Metanephros (tissue), 1 donor: ENCODE results near the gene TAP2. TPM values are rescaled to one million over a fixed set of nuclear protein-coding genes. Genes with fewer than 3 reads are reported as not detected.

Experiments
- total RNA-seq: library from RNA; depleted of rRNA; stranded (reverse); fragments of >200 nt; gene quantifications from one replicate; pipeline ENCODE4 v1.2.3, GENCODE V29; 2014

Gene TAP2
- 36.3 TPM for total RNA-seq

DNA sequence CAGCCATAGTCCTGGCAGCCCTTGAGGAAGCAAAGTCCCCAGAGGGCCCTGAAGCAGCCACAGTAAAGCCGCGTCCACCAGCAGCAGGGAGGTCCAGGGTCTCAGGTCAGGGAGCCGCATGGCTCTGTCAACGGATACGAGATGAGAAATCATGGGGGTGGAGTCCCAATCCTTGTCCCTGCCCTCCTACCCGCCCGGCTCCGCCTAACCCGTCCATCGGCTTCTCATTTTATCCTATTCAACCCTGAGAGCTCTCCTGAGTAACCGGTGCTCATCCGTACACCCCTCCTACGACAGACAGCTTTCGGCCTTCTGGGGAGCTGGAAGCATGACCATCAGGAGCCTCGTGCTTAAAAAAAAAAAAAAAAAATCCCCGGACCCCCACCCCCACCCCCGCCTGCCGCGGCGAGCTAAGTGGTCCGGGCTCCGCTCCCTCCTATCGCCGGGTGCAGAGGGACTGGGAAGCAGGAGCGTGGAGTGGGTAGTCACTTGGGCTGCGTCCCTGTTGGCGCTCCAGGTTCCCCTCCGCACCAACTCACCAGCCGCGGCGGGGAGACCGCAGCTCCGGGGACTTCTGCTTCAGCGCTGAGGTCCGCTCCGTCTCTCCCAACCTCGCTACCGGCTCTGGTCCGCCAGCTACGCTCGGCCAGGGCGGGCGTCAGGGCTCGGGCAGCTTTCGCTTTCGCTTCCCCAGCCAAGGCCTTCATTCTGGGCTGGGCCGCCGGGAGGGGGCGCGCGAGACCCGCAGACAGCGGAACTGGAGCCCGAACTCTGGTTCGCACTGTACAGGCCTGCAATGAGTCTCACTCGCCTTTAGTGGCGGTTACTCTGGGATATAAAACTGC, at the start of gene TAP2:
Gene TAP2, minus strand, starts transcription at position 626 of the 845 bp plus-strand sequence. Its CDS starts 506 bp downstream, at position 120.

DNA sequence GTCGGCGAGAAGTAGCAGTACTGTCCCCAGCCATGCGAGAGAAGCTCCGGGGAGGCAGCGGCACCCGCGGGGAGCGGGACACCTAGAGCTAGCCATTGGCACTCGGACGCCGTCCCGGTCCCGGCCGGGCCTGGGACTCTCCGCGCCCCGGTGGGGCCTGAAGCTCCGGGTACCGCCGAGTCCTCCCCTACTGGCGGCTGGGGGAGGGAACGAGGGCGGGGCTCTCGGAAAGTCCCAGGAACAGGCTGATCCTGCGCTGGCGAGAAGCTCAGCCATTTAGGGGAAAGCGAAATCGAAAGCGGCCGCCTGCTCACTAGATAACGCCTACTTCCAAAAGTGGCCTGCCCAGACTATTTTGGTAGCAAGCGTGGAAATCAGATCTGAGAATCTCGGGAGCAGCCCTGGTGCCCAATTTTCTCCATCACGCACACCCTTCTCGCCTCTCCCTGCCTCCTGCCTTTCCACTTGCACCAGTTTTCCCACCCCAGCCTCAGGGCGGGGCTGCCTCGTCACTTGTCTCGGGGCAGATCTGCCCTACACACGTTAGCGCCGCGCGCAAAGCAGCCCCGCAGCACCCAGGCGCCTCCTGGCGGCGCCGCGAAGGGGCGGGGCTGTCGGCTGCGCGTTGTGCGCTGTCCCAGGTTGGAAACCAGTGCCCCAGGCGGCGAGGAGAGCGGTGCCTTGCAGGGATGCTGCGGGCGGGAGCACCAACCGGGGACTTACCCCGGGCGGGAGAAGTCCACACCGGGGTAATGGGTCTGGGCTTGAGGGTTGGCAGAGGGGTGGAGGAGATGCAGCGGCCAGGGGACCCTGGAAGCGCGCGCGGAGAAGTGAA, 15.2 kb upstream of the TAP2 start, which contains the start of the genes PSMB9 and TAP1:
Gene PSMB9, plus strand, starts transcription at position 652 of the 835 bp plus-strand sequence. Its CDS starts 38 bp downstream, at position 690.
Gene TAP1, minus strand, starts transcription at position 164 of the 835 bp plus-strand sequence. Its CDS starts 68 bp downstream, at position 96.

DNA sequence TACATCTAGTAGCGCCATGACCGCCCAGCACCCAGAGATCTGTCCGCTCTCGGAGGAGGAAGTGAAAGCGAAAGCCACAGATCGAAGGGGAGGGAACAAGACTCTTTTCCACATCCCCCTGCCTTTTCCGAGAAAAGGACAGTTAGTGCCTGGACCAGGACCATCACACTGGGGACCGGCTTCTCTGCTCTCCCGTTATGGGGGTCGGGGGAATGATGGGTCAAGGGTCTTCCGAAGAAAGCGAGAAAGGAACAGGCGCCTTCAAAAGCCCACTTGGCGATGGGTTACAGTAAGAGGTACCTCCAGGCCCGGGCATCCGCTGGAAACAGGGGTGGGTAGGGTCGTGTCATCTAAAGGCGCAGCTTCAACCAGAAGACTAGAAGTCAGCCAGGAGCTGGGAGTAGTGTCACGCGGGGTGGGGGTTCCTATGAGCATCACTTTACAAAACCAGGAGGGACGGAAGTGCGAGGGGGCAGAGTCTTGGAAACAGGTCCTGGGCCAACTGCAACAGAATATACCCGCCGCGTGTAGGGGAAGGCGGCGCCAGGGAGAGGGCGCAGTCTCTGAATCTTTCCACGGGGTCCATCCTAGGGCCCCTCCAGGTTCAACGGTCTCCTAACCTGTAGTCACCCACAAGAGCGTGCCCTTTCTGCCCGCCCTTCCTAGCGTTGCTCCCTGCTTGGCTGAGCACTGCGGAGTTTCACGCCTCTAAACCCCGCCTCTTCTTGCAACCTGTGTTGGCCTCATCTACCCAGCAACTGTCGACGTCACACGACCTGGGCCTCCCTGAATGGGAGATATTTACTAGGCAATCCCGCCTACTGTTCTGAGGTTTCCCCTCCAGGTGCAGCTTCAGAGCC, 5.7 kb upstream of the TAP2 start, which contains the start of gene PSMB8:
Gene PSMB8, minus strand, starts transcription at position 69 of the 860 bp plus-strand sequence. Its CDS starts 51 bp downstream, at position 18.

DNA sequence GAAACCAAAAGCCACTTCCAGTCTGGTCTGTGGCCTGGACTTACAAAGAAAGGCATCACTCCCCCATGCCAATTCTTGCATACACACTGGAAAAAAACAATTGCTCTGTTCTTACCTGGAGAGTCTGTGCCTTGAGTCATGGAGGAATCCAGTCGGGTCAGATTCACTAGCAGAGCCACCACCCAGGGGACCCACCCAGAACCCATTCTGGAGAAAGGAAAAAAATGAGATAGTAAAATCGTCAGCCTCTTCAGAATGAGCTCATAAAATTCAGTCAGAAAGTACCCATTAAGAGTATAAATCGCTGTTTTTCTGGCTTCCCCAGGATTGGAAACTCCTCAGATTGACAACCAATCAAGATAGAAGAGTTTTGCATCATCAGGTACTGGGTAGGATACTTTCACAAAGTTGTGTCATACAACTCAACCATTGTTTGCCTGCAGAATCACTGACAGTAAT, 21.8 kb downstream of the TAP2 start, which contains the start of gene HLA-DOB:
Gene HLA-DOB, minus strand, starts transcription at position 257 of the 459 bp plus-strand sequence. Its CDS starts 51 bp downstream, at position 206.

Other genes with a start within 250 kb of the TAP2 start
- gene HLA-DRB1, start 248.9 kb downstream of the TAP2 start, total RNA-seq = 31.2 TPM
- 4.4 TPM for gene HLA-DQA1, start 201.3 kb downstream of the TAP2 start, total RNA-seq
- 3.0 TPM for gene HLA-DQB1, start 172.1 kb downstream of the TAP2 start, total RNA-seq
- gene HLA-DQA2, start 97.3 kb downstream of the TAP2 start, total RNA-seq = 1.3 TPM
- gene HLA-DQB2, start 75.2 kb downstream of the TAP2 start, total RNA-seq = not detected
- 0.88 TPM for gene HLA-DOB, start 21.7 kb downstream of the TAP2 start, total RNA-seq
- gene PSMB8, start 5.3 kb upstream of the TAP2 start, total RNA-seq = 23.8 TPM
- 22.2 TPM for gene TAP1, start 15.0 kb upstream of the TAP2 start, total RNA-seq
- gene PSMB9, start 15.5 kb upstream of the TAP2 start, total RNA-seq = 11.2 TPM
- gene HLA-DMB, start 102.3 kb upstream of the TAP2 start, total RNA-seq = 60.2 TPM
- gene HLA-DMA, start 114.4 kb upstream of the TAP2 start, total RNA-seq = 19.7 TPM
- 122 TPM for gene BRD2, start 129.9 kb upstream of the TAP2 start, total RNA-seq
- gene HLA-DOA, start 170.9 kb upstream of the TAP2 start, total RNA-seq = 11.0 TPM
- gene HLA-DPA1, start 234.9 kb upstream of the TAP2 start, total RNA-seq = 36.2 TPM
- gene HLA-DPB1, start 237.3 kb upstream of the TAP2 start, total RNA-seq = 26.6 TPM